HG03439 (cell line): ENCODE measurements around the gene SPECC1.
"Not testable (repeated sequence)": the region's sequence is repeated elsewhere in the genome, so short reads cannot be mapped to it uniquely, and the experiment has no call there.

Source experiments
- ATAC-seq: cut with Tn5 transposase; IDR thresholded peaks from one replicate; pipeline ENCODE4 v1.9.1; 2021; ENCODE audit warnings: mild to moderate bottlenecking, moderate library complexity; ENCODE audit not compliant: unreplicated experiment

The SPECC1 gene

DNA sequence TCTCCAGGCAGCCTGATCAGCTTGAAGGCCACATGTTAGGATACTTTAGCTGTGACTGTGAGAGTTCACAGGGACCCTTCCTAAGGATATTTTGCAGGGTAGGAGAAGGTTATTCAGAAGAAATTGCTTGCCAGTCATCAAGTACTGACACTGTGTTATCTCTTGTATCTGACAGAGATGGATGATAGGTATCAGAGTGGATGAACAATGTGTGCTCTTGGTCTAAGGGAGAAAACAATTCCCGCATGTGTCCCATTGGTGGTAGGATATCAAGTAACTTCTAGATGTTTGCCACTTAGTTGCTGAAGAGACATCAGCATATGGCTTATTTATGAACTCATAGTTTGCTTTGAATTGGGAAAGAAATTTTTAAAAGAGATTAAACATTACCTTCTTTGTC lies 219.3 kb downstream of the SPECC1 start:
- ATAC-seq = no peak

DNA sequence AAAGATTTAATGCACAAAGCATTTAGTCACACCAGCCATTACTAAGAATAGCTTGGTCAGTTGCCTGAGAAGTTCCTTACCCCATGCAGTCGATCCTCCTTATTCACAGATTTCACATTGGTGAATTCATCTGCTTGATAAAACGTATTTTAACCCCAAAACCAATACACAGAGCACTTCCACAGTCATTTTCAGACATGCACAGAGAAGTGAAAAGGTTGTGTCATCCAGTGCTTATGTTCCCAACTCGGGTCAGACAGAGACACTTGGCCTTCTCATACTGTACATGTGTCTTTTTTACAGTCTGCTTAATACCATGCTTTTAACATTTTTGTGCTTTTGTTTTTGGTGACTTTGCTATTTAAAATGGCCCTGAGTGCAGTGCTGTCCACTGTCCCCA lies 219.7 kb downstream of the SPECC1 start:
- ATAC-seq = no peak

DNA sequence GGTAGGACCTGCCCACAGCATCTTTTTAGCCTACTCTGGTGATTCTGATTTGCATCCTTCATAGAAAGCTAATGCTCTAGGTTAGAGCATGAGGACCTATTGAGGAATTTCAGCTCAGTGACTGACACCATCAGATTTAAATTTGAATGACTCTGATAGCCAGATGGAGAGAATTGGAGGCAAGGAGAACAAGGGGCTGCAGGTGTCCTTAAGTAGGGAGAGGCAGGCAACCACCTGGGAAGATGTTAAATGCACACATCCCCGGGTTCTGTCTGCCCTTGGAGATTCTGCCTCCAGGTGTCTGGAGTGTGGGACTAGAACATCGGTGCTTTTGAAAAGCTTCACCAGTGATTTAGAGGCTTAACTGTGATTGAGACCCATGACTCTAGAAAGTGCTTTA lies 221.8 kb downstream of the SPECC1 start:
- no peak for ATAC-seq

GRCh38 chr17:20232611-20233010 lies 223.5 kb downstream of the SPECC1 start:
- no peak for ATAC-seq

GRCh38 chr17:20234276-20234675 lies 225.1 kb downstream of the SPECC1 start:
- ATAC-seq = no peak

DNA sequence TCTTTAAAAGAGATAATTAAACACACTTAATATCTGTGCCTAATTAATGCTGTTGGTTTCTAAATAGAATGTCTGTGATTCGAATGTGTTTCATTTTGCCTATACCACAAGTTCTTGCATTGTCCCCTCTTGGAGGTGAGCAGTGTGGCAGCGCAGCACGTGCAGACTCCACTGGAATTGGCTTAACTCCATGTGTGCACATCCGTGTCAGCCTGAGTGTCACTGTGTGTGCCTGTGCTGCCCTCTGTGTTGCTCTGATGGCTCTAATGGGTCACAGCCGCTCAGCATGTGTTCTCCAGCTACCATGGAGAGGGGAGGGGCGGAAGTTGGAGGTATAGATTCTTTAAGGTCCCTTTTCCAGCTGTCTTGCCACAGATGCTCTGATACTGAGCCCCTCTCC lies 226.6 kb downstream of the SPECC1 start:
- ATAC-seq = no peak

- ATAC-seq = no peak
Observed at GRCh38 chr17:20236578-20237227, 227.5 kb downstream of the SPECC1 start.

DNA sequence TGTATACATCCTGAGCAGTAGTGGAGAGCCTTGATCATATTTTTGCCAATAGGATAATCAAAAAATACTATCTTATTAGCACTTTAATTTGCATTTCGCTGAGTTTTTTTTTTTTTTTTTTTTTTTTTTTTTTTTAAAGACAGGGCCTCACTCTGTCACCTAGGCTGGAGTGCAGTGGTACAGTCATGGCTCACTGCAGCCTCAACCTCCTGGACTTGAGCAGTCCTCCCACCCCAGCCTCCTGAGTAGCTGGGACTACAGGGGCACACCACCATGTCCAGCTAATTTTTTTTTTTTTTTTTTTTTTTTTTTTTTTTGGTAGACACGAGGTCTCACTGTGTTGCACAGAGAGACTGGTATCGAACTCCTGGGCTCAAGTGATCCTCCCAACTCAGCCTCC lies 230.6 kb downstream of the SPECC1 start:
- not testable (repeated sequence) for ATAC-seq

DNA sequence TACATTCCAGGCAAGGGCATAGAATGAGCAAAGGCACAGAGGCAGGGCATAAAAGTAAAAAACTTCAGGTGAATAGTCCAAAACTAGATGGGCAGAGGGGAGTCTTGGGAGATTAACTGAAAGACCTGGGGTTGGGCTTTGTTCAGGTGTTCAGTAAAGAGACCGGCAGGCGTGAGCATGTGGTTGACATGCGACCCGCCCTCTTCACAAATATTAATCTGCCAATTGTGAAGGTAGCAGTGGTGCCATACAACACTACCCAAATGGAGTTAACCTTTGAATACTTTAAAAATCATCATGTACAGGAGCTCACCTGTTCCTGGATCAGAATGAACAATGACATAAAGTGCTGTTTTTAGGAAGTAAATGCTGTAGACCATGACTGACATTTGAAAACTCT lies 232.7 kb downstream of the SPECC1 start:
- ATAC-seq = no peak

GRCh38 chr17:20242271-20242670 lies 233.1 kb downstream of the SPECC1 start:
- no peak for ATAC-seq

DNA sequence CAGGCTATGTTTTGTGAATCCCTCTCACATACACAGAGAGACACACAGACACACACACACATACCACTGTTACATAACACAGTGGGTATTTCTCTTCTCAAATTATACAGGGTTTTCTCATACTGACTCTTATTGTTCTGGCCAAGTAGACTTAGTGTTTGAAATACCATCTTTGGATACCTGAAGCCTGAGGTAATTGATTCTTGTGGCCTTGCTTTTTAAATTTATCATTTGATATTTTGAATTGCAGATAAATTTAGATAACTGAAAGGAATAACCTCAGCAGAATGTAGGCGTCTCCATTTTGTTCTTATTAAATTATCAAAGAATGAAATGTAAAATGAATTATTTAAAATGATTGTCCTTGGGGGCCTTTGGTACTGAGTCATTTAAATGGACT lies 234.4 kb downstream of the SPECC1 start:
- ATAC-seq = no peak

GRCh38 chr17:20244671-20245070 lies 235.5 kb downstream of the SPECC1 start:
- ATAC-seq = no peak

DNA sequence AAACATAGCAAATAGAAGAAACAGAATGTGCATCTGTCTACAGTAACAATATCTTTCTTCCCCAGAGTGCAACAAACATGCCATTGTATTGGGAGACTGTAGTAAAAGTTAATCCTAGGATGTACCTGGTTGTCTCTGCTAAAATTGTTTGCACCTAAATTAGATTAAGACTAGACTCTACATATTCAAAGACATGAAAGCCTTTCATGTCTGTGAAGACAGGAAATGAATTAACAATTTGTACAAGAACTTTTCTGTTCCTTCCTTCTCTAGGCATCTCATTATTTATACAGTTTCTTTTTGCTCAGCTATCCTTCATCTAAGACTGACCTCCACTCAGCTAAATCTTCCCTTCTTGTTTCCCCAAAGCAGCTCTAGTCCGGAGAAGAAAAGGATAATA lies 237.5 kb downstream of the SPECC1 start:
- no peak for ATAC-seq

DNA sequence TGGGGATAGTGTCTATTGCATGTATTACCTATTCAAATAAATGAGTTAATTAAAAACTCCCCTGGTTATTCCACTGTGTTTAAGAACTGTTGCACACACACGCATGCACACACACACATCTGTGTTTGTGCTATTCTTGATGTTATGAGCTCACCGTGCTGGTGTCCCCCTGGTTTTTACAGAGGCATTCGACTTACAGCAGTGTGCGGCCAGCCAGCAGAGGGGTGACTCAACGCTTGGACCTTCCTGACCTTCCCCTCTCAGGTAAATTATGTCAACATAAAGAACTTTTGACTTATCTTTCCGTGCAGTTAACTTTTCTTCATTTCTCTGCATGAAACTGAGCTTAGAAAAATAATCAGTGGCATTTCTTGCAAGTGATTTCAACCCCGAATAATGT lies 244.2 kb downstream of the SPECC1 start:
- no peak for ATAC-seq

GRCh38 chr17:20254541-20254940 lies 245.4 kb downstream of the SPECC1 start:
- ATAC-seq = no peak

GRCh38 chr17:20256144-20256543 lies 247.0 kb downstream of the SPECC1 start:
- ATAC-seq = no peak

DNA sequence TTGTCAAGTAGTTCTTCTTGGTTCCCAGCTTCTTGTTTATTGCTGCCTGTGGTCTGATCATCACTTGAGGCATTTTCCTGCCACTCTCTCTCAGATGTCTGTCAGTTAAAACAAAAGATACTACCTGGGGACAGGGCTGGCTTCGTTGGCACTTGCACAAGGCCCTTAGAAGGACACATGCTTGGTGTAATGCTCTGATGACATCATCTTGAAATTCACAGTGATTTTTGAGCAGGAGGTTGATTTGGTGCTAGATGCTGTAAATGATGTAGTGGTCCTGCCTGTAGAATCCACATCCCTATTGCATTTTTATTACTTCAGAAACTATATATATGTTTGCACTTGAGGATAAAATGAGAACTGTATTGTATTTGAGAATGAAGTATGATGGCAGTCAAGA lies 247.8 kb downstream of the SPECC1 start:
- no peak for ATAC-seq

- no peak for ATAC-seq
Observed at GRCh38 chr17:20257798-20258197, 248.6 kb downstream of the SPECC1 start.

DNA sequence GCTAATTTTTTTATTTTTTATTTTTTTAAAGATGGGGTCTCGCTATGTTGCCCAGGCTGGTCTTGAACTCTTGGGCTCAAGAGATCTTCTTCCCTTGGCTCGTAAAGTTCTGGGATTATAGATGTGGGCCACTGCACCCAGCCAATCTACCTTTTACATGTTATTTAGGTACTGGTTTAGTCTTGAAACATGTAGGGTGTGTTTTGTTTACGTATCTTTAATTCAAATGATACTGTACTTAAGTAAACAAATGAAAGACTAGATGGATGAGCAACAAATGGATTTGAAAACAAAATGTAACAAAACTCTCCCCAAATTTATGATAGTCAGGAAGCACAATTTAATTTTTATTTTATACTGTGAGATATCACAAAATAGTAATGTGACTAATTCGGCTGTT lies 250.5 kb downstream of the SPECC1 start:
- no peak for ATAC-seq

DNA sequence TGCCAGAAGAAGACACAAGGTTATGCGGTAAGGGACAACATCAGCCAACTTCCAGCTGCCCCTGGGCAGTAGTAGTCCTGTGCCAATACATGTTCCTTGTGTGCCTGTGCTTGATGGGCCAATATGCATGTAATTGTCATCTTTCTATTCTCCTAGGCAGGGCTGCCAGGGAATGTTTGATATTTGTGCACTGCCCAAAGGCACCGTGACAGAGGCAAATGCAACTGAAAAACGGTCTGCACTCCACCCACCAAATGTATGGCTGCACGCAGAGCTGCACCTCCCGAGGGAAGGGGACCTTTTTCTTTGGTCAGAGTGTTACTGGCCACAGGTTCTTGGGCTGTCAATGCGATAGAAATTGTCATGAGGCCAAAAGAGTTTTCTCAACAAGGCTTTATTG lies 251.1 kb downstream of the SPECC1 start:
- ATAC-seq = no peak

- no peak for ATAC-seq
Observed at GRCh38 chr17:20262226-20263114, 253.3 kb downstream of the SPECC1 start.

GRCh38 chr17:20263115-20263433 lies 253.9 kb downstream of the SPECC1 start:
- not testable (repeated sequence) for ATAC-seq

DNA sequence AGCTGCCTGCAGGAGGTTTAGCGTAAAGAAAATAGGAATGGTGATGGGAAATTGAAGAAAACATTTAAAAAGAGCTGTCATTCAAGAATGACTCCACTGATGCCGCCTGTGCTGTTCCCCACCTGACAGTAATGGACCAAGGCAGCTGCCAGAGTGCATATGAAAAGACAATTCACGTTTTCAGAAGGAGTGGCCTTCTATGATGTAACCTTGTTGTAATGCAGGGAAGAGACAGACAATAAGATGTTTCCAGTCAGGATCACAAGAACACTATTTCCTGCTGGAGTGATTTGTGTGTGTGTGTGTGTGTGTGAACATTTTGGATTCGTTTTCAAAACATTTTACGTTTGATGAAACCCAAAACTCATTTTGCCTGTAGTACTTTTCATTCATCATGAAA lies 254.4 kb downstream of the SPECC1 start:
- ATAC-seq = no peak
